GM12892 (cell line): ENCODE measurements around the gene SPTLC3.

Experiments used
- POLR2A ChIP-seq: IDR thresholded peaks from 2 replicates; pipeline ENCODE4 v1.6.1; 2011; ENCODE audit warnings: low read depth, low read length, control low read depth
- POLR2AphosphoS5 ChIP-seq: IDR thresholded peaks from 2 replicates; pipeline ENCODE4 v1.6.1; 2011; ENCODE audit warnings: low read depth, low read length, control low read depth
- TAF1 ChIP-seq: IDR thresholded peaks from 2 replicates; pipeline ENCODE4 v1.6.1; 2011; ENCODE audit warnings: low read depth, mild to moderate bottlenecking, control low read depth, low read length, borderline replicate concordance

GRCh38 chr20:13094976-13095375 lies 86.2 kb downstream of the SPTLC3 start:
- TF ChIP-seq POLR2A = no peak
- no peak for TF ChIP-seq TAF1
- TF ChIP-seq POLR2AphosphoS5 = no peak
